Measurements from ENCODE around the gene FSTL5. TPM values are rescaled to one million over a fixed set of nuclear protein-coding genes. Genes with fewer than 3 reads are reported as not detected.

FSTL5 gene
- polyA plus RNA-seq, 3 donors from 2014 or later: not detected

DNA sequence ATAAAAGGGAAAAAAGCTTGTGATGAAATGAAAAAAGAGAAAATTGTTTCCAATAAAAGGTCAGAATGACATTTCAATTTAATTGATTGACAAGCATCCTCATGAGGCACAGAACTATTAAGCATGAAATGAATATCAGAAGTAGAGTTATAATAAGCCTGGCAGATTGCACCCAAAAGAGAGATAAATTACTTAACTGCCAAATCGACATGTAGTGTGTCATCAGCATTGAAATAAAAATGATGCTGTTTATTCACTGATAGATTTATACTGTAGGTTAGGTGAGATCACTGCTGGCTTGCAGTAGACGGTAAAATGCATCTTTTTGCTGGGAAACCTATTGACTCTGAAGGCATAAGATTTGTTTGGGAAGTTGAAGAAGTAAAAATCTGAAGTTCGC, 507.2 kb downstream of the FSTL5 start:
- H3K27me3 Mint-ChIP-seq (ENCODE audit: low read depth in 3 of 3): no peaks in the 10 kb centered on the region
- no peaks in the 10 kb centered on the region for H3K4me1 Mint-ChIP-seq
- no peak overlapping the region for H3K27ac Mint-ChIP-seq
- DNase-seq: no peak
- no peak overlapping the region for H3K4me3 Mint-ChIP-seq
- no peaks in the 10 kb centered on the region for H3K36me3 Mint-ChIP-seq
- peaks cover 0 to 17% (median 7%) of the 10 kb centered on the region in 6 donors for H3K9me3 Mint-ChIP-seq

DNA sequence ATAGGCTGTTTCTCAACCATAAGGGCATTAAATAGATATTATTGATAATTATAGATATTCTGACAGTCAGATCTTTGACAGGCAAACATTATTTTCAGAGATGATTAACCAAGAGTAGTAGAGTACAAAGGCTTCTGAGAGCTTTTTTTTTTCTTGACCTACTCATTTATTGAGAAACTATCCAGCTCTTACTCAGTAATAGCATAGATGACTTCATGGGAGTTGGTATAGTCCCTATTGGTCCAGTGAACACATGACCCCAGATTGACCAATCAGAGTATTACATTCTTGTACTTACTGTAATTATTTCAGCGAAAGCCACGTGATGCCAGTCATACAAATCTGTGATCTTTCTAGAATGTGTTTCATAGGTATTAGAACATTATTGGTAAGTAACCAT, 508.7 kb downstream of the FSTL5 start:
- DNase-seq: no peak
- H3K9me3 Mint-ChIP-seq: peaks cover 2 to 26% (median 10%) of the 10 kb centered on the region in 6 donors
- H3K4me3 Mint-ChIP-seq: no peak overlapping the region
- H3K4me1 Mint-ChIP-seq: no peaks in the 10 kb centered on the region
- no peaks in the 10 kb centered on the region for H3K36me3 Mint-ChIP-seq
- no peak overlapping the region for H3K27ac Mint-ChIP-seq
- H3K27me3 Mint-ChIP-seq (ENCODE audit: low read depth in 3 of 3): no peaks in the 10 kb centered on the region

DNA sequence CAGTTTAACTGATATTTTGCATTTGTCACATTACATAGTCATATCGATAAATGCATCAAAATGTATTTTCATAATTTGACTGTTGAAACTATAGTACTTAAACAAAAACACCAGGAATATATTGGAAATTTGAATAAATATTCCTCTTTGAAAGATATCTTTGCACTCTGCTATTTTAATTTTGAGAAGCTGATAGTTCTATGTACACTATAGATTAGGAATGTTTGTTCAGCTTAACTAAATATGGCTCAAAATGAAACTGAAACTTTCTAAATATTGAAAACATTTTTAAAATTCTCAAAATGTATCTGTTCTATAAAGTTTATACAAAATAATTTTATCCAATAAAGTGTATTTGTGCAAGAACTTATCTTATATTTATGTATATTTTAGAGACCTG, 510.1 kb downstream of the FSTL5 start:
- no peak for DNase-seq
- no peak overlapping the region for H3K27ac Mint-ChIP-seq
- H3K4me3 Mint-ChIP-seq: no peak overlapping the region
- no peaks in the 10 kb centered on the region for H3K36me3 Mint-ChIP-seq
- H3K9me3 Mint-ChIP-seq: peaks cover 6 to 37% (median 13%) of the 10 kb centered on the region in 6 donors
- H3K4me1 Mint-ChIP-seq: no peaks in the 10 kb centered on the region
- no peaks in the 10 kb centered on the region for H3K27me3 Mint-ChIP-seq (ENCODE audit: low read depth in 3 of 3)

DNA sequence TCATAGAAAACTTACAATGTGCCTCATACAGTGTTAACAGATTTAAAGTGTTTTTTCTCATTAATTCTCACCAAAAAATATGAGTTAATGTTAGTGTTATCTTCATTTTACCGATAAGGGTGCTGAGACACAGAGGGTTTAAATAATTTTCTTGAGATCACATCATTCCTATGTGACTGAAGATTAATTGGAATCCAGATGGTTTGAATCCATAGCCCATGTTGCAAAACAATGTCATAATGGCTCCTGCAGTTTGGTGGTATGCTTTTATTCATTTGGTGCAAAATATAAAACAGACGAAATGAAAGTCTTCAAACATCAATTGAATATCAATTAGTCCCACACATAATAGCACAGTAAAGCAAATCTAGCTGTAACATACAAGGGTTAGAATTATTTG, 512.2 kb downstream of the FSTL5 start:
- no peak for DNase-seq
- Mint-ChIP-seq H3K36me3 (no peaks in the 10 kb centered on the region), H3K4me3 (no peak overlapping the region), H3K4me1 (no peaks in the 10 kb centered on the region), H3K27me3 (ENCODE audit: low read depth in 3 of 3) (no peaks in the 10 kb centered on the region), H3K27ac (no peak overlapping the region), H3K9me3 (peaks cover 6 to 43% (median 19%) of the 10 kb centered on the region in 6 donors)

DNA sequence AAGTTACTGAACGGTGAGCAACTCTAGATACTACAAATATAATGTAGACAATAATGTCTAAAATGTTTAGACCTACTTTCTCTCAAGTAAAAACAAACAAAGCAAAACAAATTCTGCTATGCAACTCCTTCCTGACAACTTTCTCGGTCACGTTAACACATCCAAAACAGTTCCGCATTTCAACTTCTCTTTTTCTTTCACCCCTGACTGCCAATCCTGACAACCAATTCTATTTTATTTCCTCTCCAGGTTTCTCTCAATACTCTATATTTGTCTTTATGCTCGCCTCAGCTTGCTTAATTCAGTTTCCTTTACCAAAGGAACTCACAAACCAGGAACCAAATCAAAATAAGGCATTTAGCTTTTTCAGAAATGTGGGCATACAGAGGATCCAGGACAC, 513.0 kb downstream of the FSTL5 start:
- H3K27me3 Mint-ChIP-seq (ENCODE audit: low read depth in 3 of 3): no peaks in the 10 kb centered on the region
- H3K9me3 Mint-ChIP-seq: peaks cover 6 to 43% (median 17%) of the 10 kb centered on the region in 6 donors
- no peaks in the 10 kb centered on the region for H3K36me3 Mint-ChIP-seq
- no peak overlapping the region for H3K4me3 Mint-ChIP-seq
- DNase-seq: no peak
- H3K27ac Mint-ChIP-seq: no peak overlapping the region
- no peaks in the 10 kb centered on the region for H3K4me1 Mint-ChIP-seq

DNA sequence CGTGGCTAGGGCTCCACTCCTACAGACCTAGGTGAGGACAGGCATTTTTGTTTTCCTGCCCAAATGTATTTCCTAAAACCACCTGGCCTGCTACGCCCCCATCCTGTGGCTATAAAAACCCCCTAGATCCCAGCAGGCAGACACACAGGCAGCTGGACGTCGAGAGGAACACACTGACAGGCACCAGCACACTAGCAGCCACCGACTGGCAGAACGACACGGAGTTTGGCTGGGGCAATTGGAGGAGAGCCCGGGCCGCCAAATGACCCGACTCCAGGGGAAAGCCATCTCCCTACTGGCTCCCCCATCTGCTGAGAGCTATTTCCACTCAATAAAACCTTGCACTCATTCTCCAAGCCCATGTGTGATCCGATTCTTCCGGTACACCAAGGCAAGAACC, 516.0 kb downstream of the FSTL5 start:
- H3K36me3 Mint-ChIP-seq: peaks cover 0 to 3% (median 0%) of the 10 kb centered on the region in 3 donors
- no peaks in the 10 kb centered on the region for H3K4me1 Mint-ChIP-seq
- no peaks in the 10 kb centered on the region for H3K27me3 Mint-ChIP-seq (ENCODE audit: low read depth in 3 of 3)
- peaks cover 10 to 48% (median 22%) of the 10 kb centered on the region in 6 donors for H3K9me3 Mint-ChIP-seq
- no peak overlapping the region for H3K27ac Mint-ChIP-seq
- no peak overlapping the region for H3K4me3 Mint-ChIP-seq
- no peak for DNase-seq

DNA sequence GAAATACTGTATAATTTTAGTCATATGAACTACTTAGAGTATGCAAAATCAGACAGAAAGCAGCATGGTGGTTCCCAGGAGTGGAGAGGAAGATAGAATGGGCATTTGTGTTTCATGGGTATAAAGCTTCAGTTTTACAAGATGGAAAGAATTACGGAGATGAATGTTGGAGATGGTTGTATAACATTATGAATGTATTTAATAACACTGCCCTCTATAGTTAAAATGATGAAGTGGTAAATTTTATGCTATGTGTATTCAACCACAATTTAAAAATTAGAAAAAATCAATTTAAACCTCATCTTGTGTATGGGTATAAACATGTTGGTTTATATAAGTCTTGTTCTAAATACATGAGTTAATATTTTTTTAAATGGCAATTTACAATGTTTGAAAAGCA, 521.1 kb downstream of the FSTL5 start:
- peaks cover 7 to 48% (median 18%) of the 10 kb centered on the region in 6 donors for H3K9me3 Mint-ChIP-seq
- no peak overlapping the region for H3K27ac Mint-ChIP-seq
- no peak overlapping the region for H3K4me3 Mint-ChIP-seq
- no peak for DNase-seq
- no peaks in the 10 kb centered on the region for H3K4me1 Mint-ChIP-seq
- peaks cover 0 to 2% (median 0%) of the 10 kb centered on the region in 3 donors for H3K27me3 Mint-ChIP-seq (ENCODE audit: low read depth in 3 of 3)
- H3K36me3 Mint-ChIP-seq: peaks cover 0 to 3% (median 0%) of the 10 kb centered on the region in 3 donors

DNA sequence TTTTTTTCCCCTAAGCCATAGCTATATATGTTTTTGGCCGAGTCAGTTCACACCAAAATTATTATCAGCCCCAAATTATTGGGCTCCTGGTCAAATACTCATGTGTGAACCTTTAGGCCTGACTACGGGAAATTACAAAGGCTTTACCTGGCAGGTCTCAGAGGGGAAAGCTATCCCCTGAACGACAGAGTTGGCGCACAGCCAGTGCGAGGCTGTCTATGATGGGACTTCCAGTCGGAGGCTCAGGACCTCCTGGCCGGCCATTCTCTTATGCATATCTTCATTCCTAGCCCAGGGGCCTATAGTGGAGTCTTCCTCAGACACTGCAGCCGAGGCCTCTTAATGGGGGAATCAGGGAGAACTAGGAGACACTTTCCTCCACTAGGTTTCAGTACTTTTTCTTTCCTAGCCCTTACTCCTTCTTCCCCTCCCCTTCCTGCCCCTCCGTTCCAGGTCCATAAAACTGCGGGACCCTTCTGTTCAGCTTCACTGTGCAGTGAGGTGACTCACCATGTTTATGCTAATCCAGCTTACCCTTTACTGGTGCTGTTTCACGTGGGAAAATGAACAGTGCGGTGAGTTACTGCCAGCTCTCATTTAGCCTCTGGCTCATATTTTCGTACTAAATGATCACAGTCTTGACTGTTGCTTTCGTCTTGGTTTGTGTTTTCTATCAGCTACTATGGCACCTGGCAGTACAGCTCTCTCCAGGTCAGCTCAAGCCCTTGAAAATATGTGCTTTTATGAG, 533.9 kb downstream of the FSTL5 start:
- no peaks in the 10 kb centered on the region for H3K4me1 Mint-ChIP-seq
- no peaks in the 10 kb centered on the region for H3K36me3 Mint-ChIP-seq
- H3K27me3 Mint-ChIP-seq (ENCODE audit: low read depth in 3 of 3): no peaks in the 10 kb centered on the region
- no peak overlapping the region for H3K4me3 Mint-ChIP-seq
- no peak for DNase-seq
- H3K27ac Mint-ChIP-seq: no peak overlapping the region
- H3K9me3 Mint-ChIP-seq: peaks cover 12 to 38% (median 21%) of the 10 kb centered on the region in 6 donors

DNA sequence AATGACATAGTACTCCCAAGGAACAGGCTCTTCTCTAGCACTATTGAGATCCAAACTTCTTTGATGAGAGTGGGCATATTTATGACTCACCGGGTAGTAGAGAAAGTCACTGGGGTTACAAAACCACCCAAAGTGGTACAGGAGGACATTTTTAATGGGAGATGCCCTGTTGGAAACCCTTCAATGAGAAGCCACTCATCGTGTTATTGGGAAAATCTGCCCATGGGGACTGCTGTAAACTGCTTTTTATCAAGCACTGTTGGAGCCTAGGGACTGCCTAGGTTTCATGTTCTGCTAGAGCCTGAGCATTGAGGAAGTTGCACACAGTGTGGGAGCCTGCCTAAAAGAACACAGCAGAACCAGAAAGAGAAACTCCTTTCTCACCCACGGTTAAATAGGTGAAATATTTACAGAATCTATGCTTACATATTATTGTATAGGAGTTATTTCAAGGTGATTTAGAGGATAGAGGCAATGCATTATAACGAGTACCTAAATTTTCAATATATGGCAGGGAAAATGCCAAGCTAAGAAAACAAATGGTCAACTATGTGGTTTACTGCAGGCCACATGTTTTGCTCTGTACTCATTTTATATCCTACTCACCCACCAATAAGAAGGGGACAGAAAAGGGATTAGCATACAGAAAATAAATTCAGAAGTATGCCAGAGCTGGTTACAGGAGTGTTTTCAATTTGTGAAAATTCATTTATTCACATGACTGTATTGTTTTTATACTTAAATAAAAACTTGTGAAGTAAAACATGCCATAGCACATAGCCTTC, 559.1 kb downstream of the FSTL5 start:
- no peak for DNase-seq
- Mint-ChIP-seq H3K9me3 (peaks cover 3 to 30% (median 14%) of the 10 kb centered on the region in 6 donors), H3K36me3 (no peaks in the 10 kb centered on the region), H3K27me3 (ENCODE audit: low read depth in 3 of 3) (peaks cover 0 to 1% (median 0%) of the 10 kb centered on the region in 3 donors), H3K27ac (no peak overlapping the region), H3K4me3 (no peak overlapping the region), H3K4me1 (no peaks in the 10 kb centered on the region)

DNA sequence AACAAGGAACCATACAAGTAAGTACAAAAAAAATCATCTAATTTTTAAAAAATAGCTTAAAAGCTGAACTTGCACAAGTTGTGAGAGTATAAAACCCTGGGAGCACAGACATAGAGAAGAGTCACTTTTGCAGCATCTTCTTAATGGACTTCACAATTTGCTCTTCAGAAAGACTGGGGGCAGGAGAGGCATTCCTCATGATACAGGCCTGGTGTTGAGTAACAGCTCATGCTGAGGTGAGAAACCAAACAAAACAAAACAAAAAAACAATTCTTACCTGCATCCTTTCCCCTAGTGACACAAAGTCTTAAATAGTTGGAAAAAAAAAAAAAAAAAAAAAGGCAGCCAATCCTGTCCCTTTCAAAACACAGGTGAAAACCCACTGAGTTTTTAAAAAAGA, 562.8 kb downstream of the FSTL5 start:
- DNase-seq: no peak
- peaks cover 0 to 31% (median 17%) of the 10 kb centered on the region in 6 donors for H3K9me3 Mint-ChIP-seq
- H3K4me3 Mint-ChIP-seq: no peak overlapping the region
- H3K36me3 Mint-ChIP-seq: no peaks in the 10 kb centered on the region
- no peak overlapping the region for H3K27ac Mint-ChIP-seq
- H3K4me1 Mint-ChIP-seq: no peaks in the 10 kb centered on the region
- peaks cover 0 to 1% (median 0%) of the 10 kb centered on the region in 3 donors for H3K27me3 Mint-ChIP-seq (ENCODE audit: low read depth in 3 of 3)

DNA sequence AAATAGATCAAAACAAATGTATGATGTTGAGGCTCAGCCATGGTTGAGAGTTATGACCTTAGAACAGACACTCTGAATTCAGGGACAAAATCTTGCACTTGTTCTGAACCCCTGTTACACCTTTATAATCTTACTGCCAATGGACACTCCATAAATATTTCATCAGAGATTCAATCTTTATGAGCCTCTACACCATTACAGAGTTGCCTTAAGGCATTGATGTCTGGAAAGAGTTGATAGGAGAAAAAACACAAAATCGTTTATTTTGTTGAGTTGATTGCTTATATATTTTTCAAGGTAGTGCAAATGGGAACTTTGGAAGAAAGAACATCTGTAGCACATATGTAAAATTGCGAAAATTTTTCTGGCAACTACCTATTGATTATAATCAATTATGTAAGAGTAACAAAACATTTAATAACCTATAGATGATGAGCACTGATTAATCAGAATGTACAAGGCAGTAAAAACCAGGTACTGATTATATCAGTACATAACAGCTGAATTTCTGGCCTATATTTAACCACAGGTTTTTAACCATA, 568.5 kb downstream of the FSTL5 start:
- no peak overlapping the region for H3K4me3 Mint-ChIP-seq
- no peaks in the 10 kb centered on the region for H3K4me1 Mint-ChIP-seq
- no peaks in the 10 kb centered on the region for H3K36me3 Mint-ChIP-seq
- H3K9me3 Mint-ChIP-seq: peaks cover 1 to 44% (median 11%) of the 10 kb centered on the region in 6 donors
- H3K27me3 Mint-ChIP-seq (ENCODE audit: low read depth in 3 of 3): no peaks in the 10 kb centered on the region
- no peak overlapping the region for H3K27ac Mint-ChIP-seq
- no peak for DNase-seq

DNA sequence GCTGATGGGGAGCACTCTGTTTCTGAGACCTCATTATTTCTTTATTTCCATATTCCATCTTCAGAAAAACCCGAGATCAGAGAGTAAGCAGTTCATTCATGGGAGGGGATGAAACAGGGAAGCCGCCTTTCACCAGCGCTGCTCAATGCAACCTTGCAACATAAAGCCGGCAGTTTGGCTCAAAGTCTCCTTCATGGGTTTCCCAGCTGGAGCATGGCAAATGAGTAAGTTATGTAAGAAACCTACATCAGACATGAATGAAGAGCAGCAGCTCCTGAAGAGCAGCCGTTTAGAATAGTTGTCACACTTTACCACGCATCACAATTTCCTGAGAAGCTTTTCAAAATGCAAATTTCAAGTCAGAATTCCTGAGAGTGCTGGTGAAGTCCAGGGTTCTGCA, 578.8 kb downstream of the FSTL5 start:
- Mint-ChIP-seq H3K27me3 (ENCODE audit: low read depth in 3 of 3) (peaks cover 0 to 2% (median 0%) of the 10 kb centered on the region in 3 donors), H3K27ac (no peak overlapping the region), H3K9me3 (peaks cover 18 to 55% (median 29%) of the 10 kb centered on the region in 6 donors), H3K4me3 (no peak overlapping the region), H3K4me1 (no peaks in the 10 kb centered on the region), H3K36me3 (peaks cover 0 to 3% (median 0%) of the 10 kb centered on the region in 3 donors)
- DNase-seq: no peak

DNA sequence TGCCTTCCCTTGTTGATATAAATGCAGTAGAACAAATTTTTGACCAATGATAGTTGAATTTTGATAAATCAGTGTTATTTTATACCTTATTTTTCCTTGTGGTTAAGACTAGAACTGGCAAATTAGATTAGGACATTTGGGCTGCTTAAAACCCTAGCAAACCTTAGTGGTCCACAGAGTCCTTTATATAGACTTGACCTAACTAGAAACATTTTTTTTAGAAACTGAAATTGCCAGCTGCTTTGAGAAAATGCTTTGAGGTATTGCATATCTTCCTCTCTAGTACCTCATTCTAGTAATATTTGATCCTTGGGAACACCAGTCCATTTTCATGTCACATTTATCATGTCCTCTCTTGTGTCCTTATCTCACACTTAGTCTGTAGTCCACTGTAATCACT, 580.3 kb downstream of the FSTL5 start:
- no peak for DNase-seq
- Mint-ChIP-seq H3K36me3 (peaks cover 0 to 3% (median 0%) of the 10 kb centered on the region in 3 donors), H3K27ac (no peak overlapping the region), H3K27me3 (ENCODE audit: low read depth in 3 of 3) (peaks cover 0 to 2% (median 0%) of the 10 kb centered on the region in 3 donors), H3K4me1 (no peaks in the 10 kb centered on the region), H3K4me3 (no peak overlapping the region), H3K9me3 (peaks cover 15 to 52% (median 26%) of the 10 kb centered on the region in 6 donors)

Data from immature natural killer cell (primary cell).